Mammary epithelial cell (primary cell): ENCODE measurements around the gene CD99L2.

Source experiments
- CTCF ChIP-seq, 2 donors: IDR thresholded peaks in 1 of 2; conservative IDR thresholded peaks in 1 of 2; 2 replicates each; pipeline ENCODE4 v1.5.1; 2011 to 2012; ENCODE audit warnings: inconsistent platforms in 2 of 2, low read length in 2 of 2, mild to moderate bottlenecking in 2 of 2, control low read depth in 1 of 2, low read depth in 1 of 2; ENCODE audit not compliant: insufficient read depth in 1 of 2; ENCODE audit errors: extremely low read depth in 1 of 2
- EZH2 ChIP-seq: IDR thresholded peaks from 2 replicates; pipeline ENCODE4 v1.6.1; 2012; ENCODE audit warnings: low read length, inconsistent platforms, borderline replicate concordance

- TF ChIP-seq EZH2 = no peak
- TF ChIP-seq CTCF (conservative IDR thresholded peaks at IDR 0.05 in 1 of 2, IDR thresholded peaks at IDR 0.05 in 1 of 2; ENCODE audit: extremely low read depth in 1 of 2, insufficient read depth in 1 of 2, low read depth in 1 of 2, low read length in 2 of 2) = no peak
Measured at GRCh38 chrX:150905293-150905692, 6.8 kb upstream of the CD99L2 start.
